Activated B cell treated with CpG ODN at 0.5 μM for 24 hours (primary cell): ENCODE data around the gene SULT2A1. TPM values are rescaled to one million over a fixed set of nuclear protein-coding genes. Genes with fewer than 3 reads are reported as not detected.
"Not testable (repeated sequence)": the region's sequence is repeated elsewhere in the genome, so short reads cannot be mapped to it uniquely, and the experiment has no call there.

Source experiments
- ATAC-seq: fragments of 200-7000 bp; cut with Tn5 transposase; one replicate; pipeline ENCODE4 v1.10.0; 2021; ENCODE audit warnings: low read depth, mild to moderate bottlenecking, moderate library complexity
- CTCF ChIA-PET: fragments of 350-600 bp; sonication (Branson Sonifier 250); formaldehyde crosslinking; loops from one replicate; lab custom pipeline; 2021; ENCODE audit warnings: antibody characterized with exemption; lab: Charles Lee
- POLR2A ChIA-PET: fragments of 350-600 bp; sonication (Branson Sonifier 250); formaldehyde crosslinking; loops from one replicate; lab custom pipeline; 2021; ENCODE audit warnings: antibody characterized with exemption; lab: Charles Lee
- DNase-seq: peaks from one replicate; pipeline ENCODE4 v3.0.0; 2022
- H3K27ac Mint-ChIP-seq: one replicate; pipeline ENCODE4 v1.8.0; 2020; ENCODE audit warnings: mixed read lengths
- H3K27me3 Mint-ChIP-seq: one replicate; pipeline ENCODE4 v1.8.0; 2021; ENCODE audit warnings: mixed read lengths
- H3K36me3 Mint-ChIP-seq: one replicate; pipeline ENCODE4 v1.8.0; 2021; ENCODE audit warnings: low read depth, mixed read lengths
- H3K4me1 Mint-ChIP-seq: one replicate; pipeline ENCODE4 v1.8.0; 2021; ENCODE audit warnings: mixed read lengths
- H3K4me3 Mint-ChIP-seq: one replicate; pipeline ENCODE4 v1.8.0; 2020; ENCODE audit warnings: mild to moderate bottlenecking, mixed read lengths
- H3K9me3 Mint-ChIP-seq: one replicate; pipeline ENCODE4 v1.8.0; 2020; ENCODE audit warnings: mixed read lengths
- CTCF ChIP-seq: fragments of 200-600 bp; IDR thresholded peaks from one replicate; pipeline ENCODE4 v1.8.0; 2022; ENCODE audit warnings: antibody characterized with exemption, mild to moderate bottlenecking
- intact Hi-C: fragments of 100-400 bp; cut with micrococcal nuclease; formaldehyde crosslinking; loops from one replicate; pipeline ENCODE4 v1.15.1; 2024
- total RNA-seq: library from RNA; stranded (reverse); gene quantifications from 2 replicates; pipeline ENCODE4 v1.2.3, GENCODE V29; 2022

SULT2A1 gene
- total RNA-seq, 1 donor from 2014 or later = not detected

GRCh38 chr19:47891622-47891922 lies 5.5 kb upstream of the SULT2A1 start:
- no peak for TF ChIP-seq CTCF
- no peaks in the 10 kb centered on the region for H3K27me3 Mint-ChIP-seq
- ATAC-seq (no peak), DNase-seq (no peak)
- CTCF ChIA-PET = no interaction called here
- no peak overlapping the region for H3K4me3 Mint-ChIP-seq
- no peak overlapping the region for H3K27ac Mint-ChIP-seq
- intact Hi-C loops = no loop called here
- H3K4me1 Mint-ChIP-seq = no peaks in the 10 kb centered on the region
- POLR2A ChIA-PET = no interaction called here
- H3K9me3 Mint-ChIP-seq = peaks cover 7% of the 10 kb centered on the region
- no peaks in the 10 kb centered on the region for H3K36me3 Mint-ChIP-seq

GRCh38 chr19:47890865-47891621 lies 4.9 kb upstream of the SULT2A1 start:
- TF ChIP-seq CTCF = no peak
- H3K4me1 Mint-ChIP-seq = no peaks in the 10 kb centered on the region
- CTCF ChIA-PET = no interaction called here
- H3K4me3 Mint-ChIP-seq = no peak overlapping the region
- no peak overlapping the region for H3K27ac Mint-ChIP-seq
- H3K27me3 Mint-ChIP-seq = no peaks in the 10 kb centered on the region
- POLR2A ChIA-PET = no interaction called here
- intact Hi-C loops = no loop called here
- no peaks in the 10 kb centered on the region for H3K36me3 Mint-ChIP-seq
- H3K9me3 Mint-ChIP-seq = peaks cover 7% of the 10 kb centered on the region
- no peak for ATAC-seq
- DNase-seq = no peak

- POLR2A ChIA-PET = no interaction called here
- H3K4me3 Mint-ChIP-seq = no peak overlapping the region
- H3K27ac Mint-ChIP-seq = no peak overlapping the region
Observed at GRCh38 chr19:47885067-47885463, 1.1 kb downstream of the SULT2A1 start.

GRCh38 chr19:47882890-47883289 lies 3.2 kb downstream of the SULT2A1 start:
- no peaks in the 10 kb centered on the region for H3K36me3 Mint-ChIP-seq
- H3K9me3 Mint-ChIP-seq = peaks cover 2% of the 10 kb centered on the region
- intact Hi-C loops = no loop called here
- ATAC-seq (no peak), DNase-seq (no peak)
- H3K27me3 Mint-ChIP-seq = peaks cover 5% of the 10 kb centered on the region
- H3K4me3 Mint-ChIP-seq = no peak overlapping the region
- CTCF ChIA-PET = no interaction called here
- POLR2A ChIA-PET = no interaction called here
- no peaks in the 10 kb centered on the region for H3K4me1 Mint-ChIP-seq
- TF ChIP-seq CTCF = no peak
- no peak overlapping the region for H3K27ac Mint-ChIP-seq

More at GRCh38 chr19:47885067-47885463, 1.1 kb downstream of the SULT2A1 start:
- intact Hi-C loops = no loop called here
- TF ChIP-seq CTCF = no peak
- Mint-ChIP-seq H3K9me3 (no peaks in the 10 kb centered on the region), H3K4me1 (no peaks in the 10 kb centered on the region), H3K27me3 (peaks cover 4% of the 10 kb centered on the region), H3K36me3 (no peaks in the 10 kb centered on the region)
- no peak for DNase-seq
- CTCF ChIA-PET = no interaction called here
- ATAC-seq = no peak

- Mint-ChIP-seq H3K9me3 (peaks cover 2% of the 10 kb centered on the region), H3K4me1 (no peaks in the 10 kb centered on the region), H3K27me3 (peaks cover 8% of the 10 kb centered on the region), H3K27ac (no peak overlapping the region), H3K36me3 (no peaks in the 10 kb centered on the region), H3K4me3 (no peak overlapping the region)
- POLR2A ChIA-PET = no interaction called here
- ATAC-seq (no peak), DNase-seq (no peak)
- CTCF ChIA-PET = no interaction called here
- TF ChIP-seq CTCF = no peak
- intact Hi-C loops = no loop called here
Observed at GRCh38 chr19:47881757-47882156, 4.4 kb downstream of the SULT2A1 start.

GRCh38 chr19:47879385-47879784 lies 6.7 kb downstream of the SULT2A1 start:
- POLR2A ChIA-PET, H3K4me3 Mint-ChIP-seq, H3K36me3 Mint-ChIP-seq, intact Hi-C loops, H3K4me1 Mint-ChIP-seq, ATAC-seq, CTCF ChIA-PET, H3K27ac Mint-ChIP-seq, DNase-seq, H3K9me3 Mint-ChIP-seq, H3K27me3 Mint-ChIP-seq: not testable (repeated sequence)
